Tibial nerve (tissue), 4 donors: ENCODE results near the gene VPS41. TPM values are rescaled to one million over a fixed set of nuclear protein-coding genes. Genes with fewer than 3 reads are reported as not detected.

Source experiments
- DNase-seq, 2 donors: peaks; one replicate each; pipeline ENCODE4 v3.0.0-alpha.2; 2019; ENCODE audit warnings: low spot score in 2 of 2
- H3K27ac ChIP-seq, 4 donors: fragments of 200-600 bp; sonication (generic) in 3 of 4; one replicate each; pipeline ENCODE4 v1.5.1; 2017 to 2019; ENCODE audit warnings: mild to moderate bottlenecking in 1 of 4
- H3K27me3 ChIP-seq, 2 donors: fragments of 200-600 bp; sonication (generic) in 1 of 2; one replicate each; pipeline versions ENCODE4 v1.5.1 to v1.6.0; 2017 to 2019
- H3K36me3 ChIP-seq, 3 donors: fragments of 200-600 bp; sonication (generic); one replicate each; pipeline ENCODE4 v1.5.1; 2018 to 2019
- H3K4me1 ChIP-seq, 4 donors: fragments of 200-600 bp; sonication (generic) in 3 of 4; one replicate each; pipeline ENCODE4 v1.5.1; 2017 to 2019
- H3K4me3 ChIP-seq, 4 donors: fragments of 200-600 bp; sonication (generic) in 3 of 4; one replicate each; pipeline ENCODE4 v1.5.1; 2017 to 2019; ENCODE audit warnings: mild to moderate bottlenecking in 1 of 4, moderate library complexity in 1 of 4
- H3K9me3 ChIP-seq, 4 donors: fragments of 200-600 bp; sonication (generic) in 3 of 4; one replicate each; pipeline ENCODE4 v1.5.1; 2017 to 2019
- EP300 ChIP-seq, 2 donors: sonication (generic); formaldehyde crosslinking; IDR thresholded peaks; one replicate each; pipeline ENCODE4 v1.6.1; 2017; ENCODE audit warnings: antibody characterized with exemption in 2 of 2, mild to moderate bottlenecking in 1 of 2
- POLR2A ChIP-seq, 2 donors: fragments of 450-650 bp; IDR thresholded peaks; one replicate each; pipeline ENCODE4 v1.6.1; 2017; ENCODE audit warnings: antibody characterized with exemption in 2 of 2, mild to moderate bottlenecking in 2 of 2, moderate library complexity in 2 of 2
- WGBS, 2 donors: methylation state at CpG; one replicate each; pipeline ENCODE4 v1.1.5; 2018; 5-methylcytosine and 5-hydroxymethylcytosine counted together
- total RNA-seq, 4 donors: library from RNA; depleted of rRNA; stranded (reverse); fragments of >200 nt; gene quantifications; one replicate each; pipeline ENCODE4 v1.1.0, GENCODE V29; 2016
- TF ChIP-seq, protein P1 (sequence below), 5 experiments: fragments of 200-600 bp in 3 of 5; fragments of 450-650 bp in 2 of 5; sonication (generic) in 3 of 5; IDR thresholded peaks; one replicate each; pipeline ENCODE4 v1.5.1; 2016 to 2019; ENCODE audit warnings: antibody characterized with exemption in 5 of 5, mild to moderate bottlenecking in 3 of 5, moderate library complexity in 2 of 5

The VPS41 gene
- total RNA-seq, 4 donors from 2014 or later: 31.2 to 47.5 (median 47.2) TPM

DNA sequence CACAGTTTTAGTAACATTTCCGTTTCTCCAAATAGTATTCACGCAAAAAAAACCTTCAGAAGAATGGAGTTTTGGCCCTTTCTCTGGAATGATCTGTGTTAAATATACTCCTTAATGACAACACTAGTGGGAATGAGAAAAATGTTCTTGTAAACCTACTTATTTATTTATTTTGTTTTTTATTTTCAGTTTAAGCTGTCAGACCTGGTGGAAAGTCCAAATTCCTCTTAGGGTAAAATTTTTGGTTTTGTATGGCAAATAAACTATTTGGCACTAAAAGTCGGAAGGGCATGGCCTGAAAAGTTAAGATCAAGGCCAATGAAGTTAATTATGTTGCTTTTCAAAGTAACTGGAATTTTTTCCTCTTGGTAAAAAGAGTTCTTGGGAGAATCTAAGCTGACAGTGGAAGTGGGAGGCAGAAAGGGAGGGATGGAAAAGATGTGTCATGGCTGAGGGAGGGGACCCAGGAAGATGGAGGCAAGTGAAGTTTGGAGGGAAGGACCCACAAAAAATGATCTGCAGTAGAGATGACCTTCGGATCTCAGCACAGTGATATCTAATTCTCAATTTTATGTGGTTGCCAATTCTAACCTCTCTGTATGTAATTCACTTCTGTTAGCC lies 33.5 kb upstream of the VPS41 start:
- TF ChIP-seq POLR2A (IDR thresholded peaks at IDR 0.05) (no peak), EP300 (IDR thresholded peaks at IDR 0.05) (no peak)
- TF ChIP-seq, protein P1, sequence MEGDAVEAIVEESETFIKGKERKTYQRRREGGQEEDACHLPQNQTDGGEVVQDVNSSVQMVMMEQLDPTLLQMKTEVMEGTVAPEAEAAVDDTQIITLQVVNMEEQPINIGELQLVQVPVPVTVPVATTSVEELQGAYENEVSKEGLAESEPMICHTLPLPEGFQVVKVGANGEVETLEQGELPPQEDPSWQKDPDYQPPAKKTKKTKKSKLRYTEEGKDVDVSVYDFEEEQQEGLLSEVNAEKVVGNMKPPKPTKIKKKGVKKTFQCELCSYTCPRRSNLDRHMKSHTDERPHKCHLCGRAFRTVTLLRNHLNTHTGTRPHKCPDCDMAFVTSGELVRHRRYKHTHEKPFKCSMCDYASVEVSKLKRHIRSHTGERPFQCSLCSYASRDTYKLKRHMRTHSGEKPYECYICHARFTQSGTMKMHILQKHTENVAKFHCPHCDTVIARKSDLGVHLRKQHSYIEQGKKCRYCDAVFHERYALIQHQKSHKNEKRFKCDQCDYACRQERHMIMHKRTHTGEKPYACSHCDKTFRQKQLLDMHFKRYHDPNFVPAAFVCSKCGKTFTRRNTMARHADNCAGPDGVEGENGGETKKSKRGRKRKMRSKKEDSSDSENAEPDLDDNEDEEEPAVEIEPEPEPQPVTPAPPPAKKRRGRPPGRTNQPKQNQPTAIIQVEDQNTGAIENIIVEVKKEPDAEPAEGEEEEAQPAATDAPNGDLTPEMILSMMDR (IDR thresholded peaks at IDR 0.05): no peak
- Histone ChIP-seq H3K4me1 (no peaks in the 10 kb centered on the region), H3K27ac (peak overlapping the region in 2 of 4 donors; percentile 18 to 19), H3K27me3 (no peaks in the 10 kb centered on the region), H3K9me3 (no peaks in the 10 kb centered on the region), H3K36me3 (no peaks in the 10 kb centered on the region), H3K4me3 (no peak overlapping the region)
- 69 to 72% methylated on average over 4 of the region's 4 CpGs for WGBS, 2 donors
- no peak for DNase-seq

DNA sequence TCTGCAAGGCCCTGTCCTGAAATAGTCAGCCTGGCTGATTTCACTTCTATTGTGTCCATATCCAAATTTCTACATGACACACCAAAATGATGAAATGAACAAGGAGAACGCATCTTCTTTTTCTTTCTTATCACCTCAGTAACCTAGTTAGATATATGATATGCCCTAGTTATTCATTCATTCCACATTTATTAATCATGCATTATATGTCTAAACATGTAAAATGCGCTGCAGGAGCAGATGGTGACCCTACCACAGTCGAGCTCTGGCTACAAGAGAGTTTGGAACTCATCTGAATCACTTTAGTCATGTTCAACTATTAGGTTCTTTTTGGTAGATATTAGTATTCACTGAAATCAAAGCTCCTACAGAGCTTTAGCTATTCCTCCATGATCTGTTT lies 31.8 kb upstream of the VPS41 start:
- Histone ChIP-seq H3K27me3 (no peaks in the 10 kb centered on the region), H3K4me3 (no peak overlapping the region), H3K36me3 (no peaks in the 10 kb centered on the region), H3K27ac (no peak overlapping the region), H3K4me1 (no peaks in the 10 kb centered on the region), H3K9me3 (no peaks in the 10 kb centered on the region)
- no peak for TF ChIP-seq EP300 (IDR thresholded peaks at IDR 0.05)
- no peak for TF ChIP-seq POLR2A (IDR thresholded peaks at IDR 0.05)
- TF ChIP-seq, protein P1 (IDR thresholded peaks at IDR 0.05): no peak
- 95 to 96% methylated on average over 3 of the region's 3 CpGs for WGBS, 2 donors
- DNase-seq: no peak

DNA sequence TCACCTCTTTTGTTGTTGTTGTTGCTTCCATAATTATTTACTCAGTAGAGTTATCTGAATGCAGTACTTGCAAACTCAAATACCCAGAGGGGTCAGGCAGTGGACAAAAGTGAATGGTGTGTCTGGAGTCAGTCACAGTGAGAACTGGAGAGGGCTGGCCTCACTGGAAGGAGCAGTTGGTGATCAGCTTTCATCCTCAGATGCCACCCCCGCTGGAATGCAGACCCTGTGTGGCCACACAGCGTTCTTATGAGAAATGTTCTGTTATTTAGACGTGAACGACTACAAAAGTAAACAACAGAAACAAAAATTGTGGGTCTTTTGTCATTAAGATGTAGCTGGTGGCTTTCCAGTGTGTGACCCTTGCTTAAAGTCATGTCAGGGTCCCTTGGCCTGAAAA lies 29.6 kb upstream of the VPS41 start:
- Histone ChIP-seq H3K4me1 (no peaks in the 10 kb centered on the region), H3K4me3 (no peak overlapping the region), H3K27ac (no peak overlapping the region), H3K9me3 (no peaks in the 10 kb centered on the region), H3K36me3 (no peaks in the 10 kb centered on the region), H3K27me3 (no peaks in the 10 kb centered on the region)
- no peak for DNase-seq
- TF ChIP-seq EP300 (IDR thresholded peaks at IDR 0.05) (no peak), POLR2A (IDR thresholded peaks at IDR 0.05) (no peak)
- TF ChIP-seq, protein P1 (IDR thresholded peaks at IDR 0.05): no peak
- 48 to 57% methylated on average over 4 of the region's 4 CpGs for WGBS, 2 donors

DNA sequence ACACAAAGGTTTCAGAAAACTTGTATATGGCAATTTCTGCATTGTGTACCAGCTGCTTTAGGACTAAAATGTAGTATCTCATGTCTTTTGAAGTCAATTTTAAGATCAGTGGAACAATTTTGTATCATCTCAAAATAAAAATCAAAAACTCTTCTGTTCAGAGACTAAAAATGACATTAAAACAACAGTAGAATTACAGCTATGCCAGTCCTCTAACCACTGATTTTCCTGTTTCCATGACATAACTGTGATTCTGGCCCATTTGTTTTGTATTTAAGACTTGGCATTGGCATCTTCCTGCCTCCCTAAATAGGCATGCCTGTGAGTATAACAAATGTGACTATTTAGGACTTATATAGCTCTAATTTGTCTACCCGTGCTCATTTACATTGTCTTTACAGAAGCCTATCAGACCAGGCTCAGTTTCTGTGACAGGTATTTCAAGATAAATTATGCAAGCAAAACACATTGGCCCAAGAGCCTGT lies 29.1 kb upstream of the VPS41 start:
- 35 to 39% methylated on average over 1 of the region's 1 CpG for WGBS, 2 donors
- TF ChIP-seq, protein P1 (IDR thresholded peaks at IDR 0.05): no peak
- TF ChIP-seq POLR2A (IDR thresholded peaks at IDR 0.05) (no peak), EP300 (IDR thresholded peaks at IDR 0.05) (no peak)

DNA sequence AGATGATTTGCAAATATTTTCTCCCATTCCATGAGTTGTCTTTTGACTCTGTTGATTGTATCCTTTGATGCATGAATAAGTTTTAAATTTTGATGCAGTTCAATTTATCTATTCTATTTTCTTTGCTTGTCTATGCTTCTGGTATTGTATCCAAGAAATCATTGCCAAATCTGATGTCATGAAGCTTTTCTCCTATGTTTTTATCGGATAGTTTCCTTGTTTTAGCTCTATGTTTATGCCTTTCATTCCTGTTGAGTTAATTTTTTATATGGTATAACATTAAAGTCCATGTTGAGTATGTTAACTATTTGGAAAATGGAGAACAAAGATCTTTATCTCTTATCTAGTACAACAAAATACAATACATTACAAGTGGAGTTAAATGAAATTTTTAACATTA lies 27.6 kb upstream of the VPS41 start:
- no peak for DNase-seq
- no peaks in the 10 kb centered on the region for H3K27me3 ChIP-seq
- H3K9me3 ChIP-seq: no peaks in the 10 kb centered on the region
- H3K27ac ChIP-seq: no peak overlapping the region
- 71 to 87% methylated on average over 1 of the region's 1 CpG for WGBS, 2 donors
- no peak for TF ChIP-seq EP300 (IDR thresholded peaks at IDR 0.05)
- no peaks in the 10 kb centered on the region for H3K4me1 ChIP-seq
- no peak overlapping the region for H3K4me3 ChIP-seq
- no peaks in the 10 kb centered on the region for H3K36me3 ChIP-seq

More for the DNA sequence above, 29.1 kb upstream of the VPS41 start:
- Histone ChIP-seq H3K4me3 (no peak overlapping the region), H3K36me3 (no peaks in the 10 kb centered on the region), H3K4me1 (no peaks in the 10 kb centered on the region), H3K27ac (no peak overlapping the region), H3K27me3 (no peaks in the 10 kb centered on the region), H3K9me3 (no peaks in the 10 kb centered on the region)
- DNase-seq: no peak
